NCI-H524 treated with DMSO at 0.1 percent for 48 hours (cell line): ENCODE results near the gene SLC41A3.
"Not testable (repeated sequence)": the region's sequence is repeated elsewhere in the genome, so short reads cannot be mapped to it uniquely, and the experiment has no call there.

Source experiments
- DNase-seq: peaks from one replicate; lab custom pipeline; 2025; lab: John Stamatoyannopoulos, UW

The SLC41A3 gene

DNA sequence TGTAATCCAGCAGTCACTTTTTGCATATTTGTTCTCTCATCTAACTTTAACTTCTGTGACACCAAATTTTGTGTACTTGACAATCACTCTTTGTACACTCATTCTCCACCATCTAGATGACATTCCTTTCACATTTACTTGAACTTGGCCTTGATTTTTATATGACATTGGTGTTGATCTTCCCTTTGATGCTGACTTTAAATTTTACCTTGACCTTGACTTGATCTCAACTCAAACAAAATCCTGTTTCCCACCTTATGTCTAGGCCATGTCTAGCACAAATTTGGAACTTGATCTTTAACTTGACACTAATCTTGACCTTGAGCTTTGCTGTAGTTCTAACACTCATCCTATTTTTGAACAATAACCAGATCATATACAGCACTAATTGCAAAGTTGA is 81.7 kb downstream of the SLC41A3 start:
- DNase-seq, result no peak

DNA sequence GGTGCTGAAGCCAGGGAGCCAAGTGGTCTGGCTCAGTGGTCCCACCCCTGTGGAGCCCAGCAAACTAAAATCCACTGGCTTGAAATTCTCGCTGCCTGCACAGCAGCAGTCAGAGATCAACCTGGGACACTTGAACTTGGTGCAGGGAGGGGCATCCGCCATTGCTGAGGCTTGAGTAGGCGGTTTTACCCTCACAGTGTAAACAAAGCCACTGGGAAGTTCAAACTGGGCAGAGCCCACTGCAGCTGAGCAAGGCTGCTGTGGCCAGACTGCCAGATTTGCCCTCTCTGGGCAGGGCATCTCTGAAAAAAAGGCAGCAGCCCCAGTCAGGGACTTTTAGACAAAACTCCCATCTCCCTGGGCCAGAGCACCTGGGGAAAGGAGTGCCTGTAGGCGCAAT is 87.2 kb downstream of the SLC41A3 start:
- DNase-seq, result not testable (repeated sequence)

GRCh38 chr3:125990253-125990970 is 93.5 kb downstream of the SLC41A3 start:
- peak; percentile 59 for DNase-seq

GRCh38 chr3:125984951-125985350 is 99.0 kb downstream of the SLC41A3 start:
- not testable (repeated sequence) for DNase-seq

DNA sequence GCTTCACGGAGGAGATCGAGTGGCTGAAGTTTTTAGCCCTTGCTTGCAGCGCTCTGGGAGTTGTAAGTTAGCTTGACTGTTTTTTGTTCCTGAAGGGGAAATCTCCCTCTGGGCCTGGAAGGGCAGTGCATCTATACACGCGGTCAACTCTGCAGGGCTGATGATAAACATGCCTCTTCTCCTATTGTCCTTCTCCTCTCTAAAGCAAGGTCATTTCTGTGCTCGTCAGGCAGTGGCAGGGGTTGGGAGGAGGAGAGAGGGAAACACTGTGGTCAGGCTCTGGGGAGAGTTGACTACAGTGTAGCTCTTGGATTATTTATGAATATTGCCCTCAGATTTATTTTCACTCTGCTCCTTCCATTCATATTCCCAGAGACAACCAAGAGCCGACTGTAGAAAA is 106.8 kb downstream of the SLC41A3 start:
- DNase-seq, result not testable (repeated sequence)

- DNase-seq, result not testable (repeated sequence)
Observed at GRCh38 chr3:125976003-125976390, 107.9 kb downstream of the SLC41A3 start.

DNA sequence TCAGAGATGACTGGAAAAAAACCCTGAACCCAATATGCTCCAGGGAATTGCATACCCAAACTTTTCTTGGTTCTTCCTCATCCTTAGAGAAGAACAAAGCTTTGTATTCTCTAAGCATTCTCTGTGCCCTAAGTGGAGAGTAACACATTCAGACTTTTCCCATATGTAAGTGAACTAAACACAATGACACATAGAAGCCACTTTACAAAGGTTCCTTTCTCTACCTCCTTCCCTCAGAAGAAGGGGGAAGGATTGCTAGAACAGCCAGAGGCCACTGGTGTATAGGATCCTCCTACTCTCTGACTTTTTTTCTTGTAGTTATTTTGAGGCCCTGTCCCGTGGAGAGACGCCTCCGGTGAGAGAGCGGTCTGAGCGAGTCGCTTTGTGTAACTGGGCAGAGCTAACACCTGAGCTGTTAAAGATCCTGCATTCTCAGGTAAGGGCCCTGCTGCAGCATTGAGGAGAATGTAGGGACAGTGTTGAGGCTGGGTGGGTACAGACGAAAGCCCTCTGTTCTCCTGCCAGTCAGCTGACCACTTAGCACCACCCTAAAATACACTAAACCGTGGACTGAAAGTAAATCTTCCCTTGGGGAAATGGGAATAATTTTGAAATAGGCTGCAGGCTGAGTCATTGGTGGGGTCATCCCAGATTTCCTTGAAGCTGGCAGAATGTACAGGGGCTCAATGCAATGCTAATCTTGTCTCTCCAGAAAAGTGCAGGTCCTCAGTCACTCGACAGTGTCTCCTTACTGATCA is 108.5 kb downstream of the SLC41A3 start:
- not testable (repeated sequence) for DNase-seq

GRCh38 chr3:125971997-125972944 is 111.7 kb downstream of the SLC41A3 start:
- DNase-seq, result peak; percentile 32

GRCh38 chr3:125968701-125969592 is 115.0 kb downstream of the SLC41A3 start, which contains the start of gene ROPN1B:
Gene ROPN1B (plus strand): TSS chr3:125969178. CDS start chr3:125972055, 2,877 bp downstream.
- DNase-seq, result not testable (repeated sequence)

- DNase-seq, result not testable (repeated sequence)
Observed at GRCh38 chr3:125968121-125968520, 115.8 kb downstream of the SLC41A3 start.

DNA sequence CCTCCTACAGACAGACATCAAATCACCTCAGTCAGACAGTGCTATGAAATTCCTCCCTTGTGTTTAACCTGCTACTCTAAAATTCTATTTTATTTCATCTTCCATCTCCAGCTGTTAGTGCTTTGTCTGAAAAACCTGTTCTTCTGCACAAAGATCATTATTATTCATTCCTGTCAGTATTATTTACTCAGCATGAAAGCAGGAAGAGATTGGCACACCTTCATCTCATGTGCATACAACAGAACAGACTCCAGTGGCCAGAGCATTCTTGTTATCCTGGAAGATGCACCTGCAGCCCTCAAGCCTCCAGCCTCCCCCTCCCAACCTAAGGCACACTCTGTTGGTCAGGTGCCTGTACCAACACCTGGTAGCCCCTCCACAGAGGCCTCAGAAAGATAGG is 116.8 kb downstream of the SLC41A3 start:
- DNase-seq, result no peak

- no peak for DNase-seq
Observed at GRCh38 chr3:125965505-125965904, 118.4 kb downstream of the SLC41A3 start.

- not testable (repeated sequence) for DNase-seq
Observed at GRCh38 chr3:125963834-125964233, 120.1 kb downstream of the SLC41A3 start.

GRCh38 chr3:125961289-125961589 is 122.7 kb downstream of the SLC41A3 start:
- no peak for DNase-seq

GRCh38 chr3:125960456-125961288 is 123.3 kb downstream of the SLC41A3 start:
- no peak for DNase-seq

- DNase-seq, result no peak
Observed at GRCh38 chr3:125960066-125960424, 123.9 kb downstream of the SLC41A3 start.

DNA sequence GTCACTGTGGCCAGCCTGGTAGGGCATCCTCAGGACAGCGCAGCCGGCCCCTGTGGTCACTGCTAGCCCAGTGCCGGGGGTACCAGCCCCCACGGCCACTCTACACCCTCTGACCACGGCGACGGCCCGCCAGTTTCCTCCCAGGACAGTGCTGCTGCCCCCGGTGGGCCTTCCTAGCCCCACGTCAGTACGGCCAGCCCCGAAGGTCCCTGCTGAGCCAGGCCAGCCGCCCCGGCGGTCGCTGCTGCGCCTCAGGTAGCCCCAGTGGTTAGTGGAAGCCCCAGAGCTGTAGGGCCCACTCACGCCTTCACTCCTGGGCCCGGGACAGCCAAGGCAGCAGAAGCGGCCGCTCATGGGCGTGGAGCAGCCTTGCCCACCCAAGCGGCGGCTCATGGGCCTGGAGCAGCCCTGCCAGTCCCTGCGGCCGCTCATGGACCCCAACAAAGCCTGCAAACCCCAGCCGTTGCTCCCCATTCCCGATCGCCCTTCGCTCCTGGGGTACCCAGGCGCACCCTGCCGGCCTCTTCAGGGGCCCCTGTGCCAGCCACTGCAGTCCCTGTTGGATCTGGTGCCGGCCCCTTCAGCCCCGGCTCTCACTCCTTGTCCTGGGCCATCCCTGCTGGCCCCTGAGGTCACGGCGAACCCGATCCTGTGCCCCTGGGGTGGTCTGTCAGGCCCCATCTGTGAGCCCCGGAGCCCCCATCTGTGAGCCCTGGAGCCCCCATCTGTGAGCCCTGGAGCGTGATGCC is 124.4 kb downstream of the SLC41A3 start:
- DNase-seq, result no peak

GRCh38 chr3:125958511-125959316 is 125.2 kb downstream of the SLC41A3 start:
- DNase-seq, result no peak
